Measurements from ENCODE around the gene FN3KRP.

The FN3KRP gene

DNA sequence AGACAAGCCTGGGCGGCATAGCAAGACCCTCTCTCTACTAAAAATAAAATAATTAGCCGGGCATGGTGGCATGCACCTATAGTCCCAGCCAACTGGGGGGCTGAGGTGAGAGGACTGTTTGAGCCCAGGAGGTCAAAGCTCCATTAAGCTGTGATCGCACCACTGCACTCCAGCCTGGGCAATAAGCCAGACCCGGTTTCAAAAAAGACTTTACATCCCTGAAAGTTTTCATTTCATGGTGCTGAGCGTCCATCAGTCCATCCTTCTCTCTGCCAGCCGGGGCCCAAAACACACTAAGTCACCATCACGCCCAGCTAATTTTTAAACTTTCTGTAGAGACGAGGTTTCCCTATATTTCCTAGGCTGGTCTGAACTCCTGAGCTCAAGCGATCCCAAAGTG lies 28.6 kb upstream of the FN3KRP start:
- no peak for DNase-seq

DNA sequence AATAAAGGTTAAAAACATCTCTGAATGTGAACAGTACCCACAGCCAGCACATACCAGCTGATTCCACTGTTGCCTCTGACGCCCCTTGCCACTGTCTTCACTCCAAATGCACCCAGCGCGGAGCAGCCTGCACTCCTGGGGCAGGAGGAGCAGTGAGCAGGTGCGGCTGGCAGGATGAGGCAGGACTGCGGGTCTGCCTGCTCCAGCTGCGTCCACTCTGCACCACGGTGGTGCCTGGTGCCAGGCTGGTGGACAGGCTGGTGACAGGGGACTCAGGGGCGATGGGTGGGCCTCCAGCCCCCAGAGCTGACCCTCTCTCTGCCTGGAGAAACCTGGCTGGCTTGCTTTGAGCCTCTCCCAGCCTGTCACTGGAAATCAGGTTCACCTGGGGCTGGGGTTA lies 27.4 kb upstream of the FN3KRP start:
- DNase-seq, result no peak

DNA sequence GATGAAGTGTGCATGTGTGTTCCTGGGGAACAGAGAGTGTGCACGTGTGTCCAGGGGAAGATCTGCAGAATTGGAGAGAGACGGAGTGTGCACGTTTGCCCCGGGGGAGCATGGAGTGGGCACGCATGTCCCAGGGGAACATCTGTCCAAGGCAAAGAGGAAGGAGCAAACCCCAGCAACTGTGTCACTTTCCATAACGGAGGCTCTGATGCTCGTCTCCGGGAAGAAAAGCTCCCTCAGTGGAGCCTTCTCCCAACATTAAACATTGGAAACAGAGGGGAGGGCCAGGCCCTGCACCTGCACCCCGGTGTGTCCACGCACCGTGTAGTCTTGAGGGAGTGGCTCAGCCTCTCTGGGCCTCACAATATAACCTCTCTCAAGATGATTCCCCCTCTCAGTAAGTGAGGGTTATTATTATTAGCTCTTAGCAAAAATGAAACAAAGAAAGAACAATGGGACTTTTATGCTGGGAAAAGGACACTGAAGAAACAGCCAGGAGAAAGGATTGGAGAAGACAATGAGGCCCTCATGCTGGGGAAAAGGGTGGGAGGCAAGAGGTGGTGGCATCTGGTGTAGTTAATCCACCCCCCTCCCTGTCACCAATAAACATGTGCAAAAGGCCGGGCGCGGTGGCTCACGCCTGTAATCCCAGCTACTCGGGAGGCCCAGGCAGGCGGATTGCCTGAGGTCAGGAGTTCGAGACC lies 25.6 kb upstream of the FN3KRP start:
- no peak for DNase-seq

DNA sequence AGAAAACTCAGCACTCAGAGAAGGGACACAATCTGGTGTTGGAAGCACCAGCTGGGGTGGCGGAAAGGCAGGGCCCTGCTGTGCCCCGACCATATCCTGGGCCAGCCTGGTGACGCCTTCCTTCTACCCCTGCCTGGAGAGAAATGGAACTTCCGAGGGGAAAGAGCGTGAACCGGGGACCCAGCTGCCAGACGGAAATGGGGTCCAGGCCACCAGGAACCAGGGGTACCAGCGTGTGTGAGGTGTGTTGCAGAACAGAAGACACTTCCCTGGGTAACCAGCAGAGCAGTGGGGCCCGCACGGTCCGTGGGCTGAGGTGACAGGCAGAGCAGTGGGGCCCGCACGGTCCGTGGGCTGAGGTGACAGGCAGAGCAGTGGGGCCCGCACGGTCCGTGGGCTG lies 24.8 kb upstream of the FN3KRP start:
- no peak for DNase-seq

DNA sequence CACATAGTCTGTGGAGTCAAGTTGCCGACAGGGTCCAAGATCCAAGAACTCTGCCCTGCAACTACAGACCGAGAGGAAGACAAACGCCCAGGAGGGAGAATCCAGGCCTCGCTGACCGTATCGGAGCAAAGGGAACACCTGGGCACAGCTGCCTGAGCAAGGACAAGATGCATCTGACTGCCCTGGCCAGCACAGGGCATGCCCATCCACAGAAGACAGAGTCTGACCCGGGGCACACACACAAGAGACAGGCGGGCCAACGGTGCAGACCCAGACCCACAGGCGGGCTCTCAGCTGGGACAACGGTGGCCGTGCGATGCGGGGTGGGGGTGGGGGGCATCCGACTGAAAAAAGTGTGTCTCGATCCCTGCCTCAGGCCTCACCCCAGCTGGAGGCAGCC lies 24.2 kb upstream of the FN3KRP start:
- no peak for DNase-seq

DNA sequence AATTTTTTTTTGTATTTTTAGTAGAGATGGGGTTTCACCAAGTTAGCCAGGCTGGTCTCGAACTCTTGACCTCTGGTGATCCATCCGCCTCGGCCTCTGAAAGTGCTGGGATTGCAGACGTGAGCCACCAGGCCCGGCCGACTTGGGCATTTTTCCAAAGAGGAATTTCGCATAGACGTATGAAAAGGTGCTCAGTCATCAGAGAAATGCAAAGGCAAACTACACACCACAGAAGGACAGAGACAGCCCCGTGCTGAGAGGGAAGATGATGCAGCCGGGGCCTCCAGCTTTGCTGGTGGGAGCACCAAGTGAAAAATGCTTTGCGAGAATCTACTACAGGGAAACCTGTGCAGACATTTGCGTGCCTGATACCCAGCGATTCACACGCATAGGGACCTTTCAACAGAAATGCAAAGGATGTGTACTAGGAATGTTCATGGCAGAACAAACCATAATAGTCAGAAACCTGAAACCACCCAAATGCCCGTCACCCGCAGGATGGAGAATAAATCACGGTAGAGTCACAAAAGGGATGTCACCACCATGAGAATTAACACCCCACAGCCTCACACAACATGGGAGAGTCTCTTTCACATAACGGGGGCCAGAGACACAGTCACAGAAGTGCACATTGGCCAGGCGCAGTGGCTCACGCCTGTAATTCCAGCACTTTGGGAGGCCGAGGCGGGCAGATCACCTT lies 23.2 kb upstream of the FN3KRP start:
- DNase-seq, result no peak

DNA sequence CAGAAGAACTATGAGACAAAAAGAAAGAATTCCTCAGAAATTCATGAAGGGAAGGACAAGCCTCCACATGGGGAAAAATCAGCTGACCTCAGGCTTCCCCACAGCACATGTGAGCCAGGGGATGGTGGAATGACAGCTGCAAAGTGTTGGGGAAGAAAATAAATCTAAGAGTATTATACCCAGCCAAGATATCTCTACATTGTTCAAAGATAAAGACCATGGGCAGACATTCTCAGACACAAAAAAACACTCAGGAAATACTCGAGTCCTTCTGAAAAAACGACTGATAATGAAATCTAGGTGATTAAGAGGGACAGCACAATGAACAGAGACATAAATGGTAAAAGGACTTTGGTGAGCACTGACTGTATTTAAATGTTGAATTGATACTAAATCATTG lies 21.9 kb upstream of the FN3KRP start:
- DNase-seq, result no peak

DNA sequence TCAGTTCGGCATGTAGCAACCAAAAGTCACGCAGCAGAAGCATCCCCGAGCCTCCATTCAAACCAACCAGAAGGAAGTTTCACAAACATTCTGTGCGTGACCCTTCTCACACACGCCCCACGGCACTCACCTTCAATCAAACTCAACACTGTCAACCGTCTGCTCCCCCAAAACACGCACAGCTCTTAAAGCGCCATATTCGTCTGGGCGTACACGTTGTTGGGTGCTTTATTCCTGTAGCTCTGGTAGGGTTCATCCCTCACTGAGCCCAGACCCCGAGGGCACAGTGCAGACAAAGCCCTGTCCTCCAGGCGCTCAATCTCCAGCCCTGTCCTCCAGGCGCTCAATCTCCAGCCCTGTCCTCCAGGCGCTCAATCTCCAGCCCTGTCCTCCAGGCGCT lies 20.2 kb upstream of the FN3KRP start:
- DNase-seq, result no peak

DNA sequence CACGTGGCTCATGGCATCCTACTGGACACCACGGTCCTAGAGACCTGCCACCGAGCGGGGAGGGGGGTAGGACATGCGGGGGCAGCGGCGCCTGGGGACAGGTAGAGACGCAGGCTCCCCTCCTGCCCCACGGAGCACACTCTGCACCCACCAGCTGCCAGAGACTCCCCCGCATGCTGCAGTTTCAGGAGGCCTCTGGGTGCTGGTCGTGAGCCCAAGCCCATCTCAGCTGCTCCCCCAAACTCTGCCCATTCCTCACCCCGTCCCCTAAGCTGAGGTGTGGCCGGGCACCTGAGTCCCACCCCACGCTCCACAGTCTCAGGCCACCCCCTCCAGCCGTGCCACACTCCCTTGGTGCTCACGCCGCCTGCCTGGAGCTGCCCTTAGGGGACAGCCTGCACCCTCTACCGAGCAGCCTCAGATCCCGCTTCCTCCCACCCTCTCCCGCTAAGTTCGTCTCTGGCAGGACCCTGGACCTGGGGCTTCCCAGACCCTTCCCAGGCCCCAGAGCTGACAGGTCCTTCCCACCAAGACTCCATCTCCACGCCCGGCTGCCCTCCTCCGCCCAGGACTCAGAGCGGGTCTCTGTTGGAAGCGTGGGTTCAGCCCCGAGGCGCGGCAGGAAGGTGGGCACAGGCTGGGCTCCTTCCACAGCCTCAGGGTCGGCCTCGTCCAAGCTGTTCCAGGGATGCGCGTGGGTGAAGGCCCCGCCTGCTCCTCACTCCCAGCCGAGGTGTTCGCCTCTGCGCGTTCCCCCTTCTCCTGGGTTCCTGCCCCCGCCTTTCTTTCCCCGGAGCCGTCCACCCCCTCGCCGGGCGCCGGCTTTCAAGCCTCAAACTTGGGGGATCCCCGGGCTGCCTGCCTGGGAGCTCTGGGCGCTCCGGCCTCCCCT lies 19.3 kb upstream of the FN3KRP start:
- no peak for DNase-seq

DNA sequence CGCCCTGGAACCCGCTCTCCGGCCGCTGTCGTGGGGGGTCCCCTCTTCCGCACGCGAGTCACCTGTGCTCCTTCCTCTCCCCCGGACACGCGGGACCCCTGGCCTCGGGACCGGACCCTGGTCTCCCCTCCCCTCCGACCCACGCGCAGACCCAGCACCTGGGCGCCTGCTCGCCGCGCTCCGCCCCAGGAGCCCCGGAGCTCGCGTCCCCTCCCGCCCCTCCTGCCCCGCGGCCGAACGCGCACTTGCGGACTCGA lies 18.8 kb upstream of the FN3KRP start:
- DNase-seq, result no peak

DNA sequence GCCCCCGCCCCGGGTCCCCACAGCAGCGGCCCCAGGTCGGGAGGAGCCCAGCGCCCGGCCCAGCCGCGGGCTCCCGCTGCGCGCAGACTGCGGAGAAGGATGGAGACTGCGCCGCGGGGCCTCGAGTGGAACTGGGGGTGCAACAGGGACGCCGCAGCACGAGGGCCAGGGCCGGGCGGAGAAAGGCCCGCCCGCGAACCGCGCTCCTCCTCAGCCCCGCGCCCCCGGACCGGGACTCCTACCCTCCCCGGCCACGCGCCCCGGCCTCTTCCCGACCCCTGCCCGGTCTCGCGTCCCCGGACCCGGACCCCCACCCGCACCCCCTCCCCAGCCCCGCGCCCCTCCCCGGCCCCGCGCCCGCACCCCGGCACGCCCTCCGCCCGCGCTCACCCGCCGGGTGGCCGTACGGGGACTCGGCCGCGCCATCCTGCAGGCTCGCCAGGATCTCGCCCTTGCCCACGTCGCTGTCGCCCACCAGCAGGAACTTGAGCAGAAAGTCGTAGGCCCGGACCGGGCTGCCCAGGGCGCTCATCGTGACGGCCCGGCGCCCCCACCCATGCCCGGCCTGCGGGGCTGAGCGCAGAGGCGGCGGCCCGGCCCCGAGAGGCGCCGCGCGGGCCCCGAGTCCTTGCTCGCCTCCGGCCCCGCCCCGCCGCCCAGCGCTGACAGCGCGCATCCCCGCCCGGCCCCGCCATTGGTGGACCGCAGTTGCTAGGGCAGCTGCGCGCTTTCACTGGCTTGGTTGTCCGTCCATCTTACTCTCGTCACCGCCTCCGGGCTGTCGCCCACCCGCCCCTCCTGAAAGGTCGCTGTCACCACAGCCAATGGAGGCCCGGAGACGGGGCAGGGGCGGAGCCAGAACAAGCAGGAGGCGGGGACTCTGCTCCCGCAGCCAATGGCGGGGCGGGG lies 18.2 kb upstream of the FN3KRP start, which contains the start of gene RAB40B:
Gene RAB40B, minus strand, starts transcription at position 634 of the 909 bp plus-strand sequence. Its CDS starts 102 bp downstream, at position 532.
- peak; percentile 99 for DNase-seq

DNA sequence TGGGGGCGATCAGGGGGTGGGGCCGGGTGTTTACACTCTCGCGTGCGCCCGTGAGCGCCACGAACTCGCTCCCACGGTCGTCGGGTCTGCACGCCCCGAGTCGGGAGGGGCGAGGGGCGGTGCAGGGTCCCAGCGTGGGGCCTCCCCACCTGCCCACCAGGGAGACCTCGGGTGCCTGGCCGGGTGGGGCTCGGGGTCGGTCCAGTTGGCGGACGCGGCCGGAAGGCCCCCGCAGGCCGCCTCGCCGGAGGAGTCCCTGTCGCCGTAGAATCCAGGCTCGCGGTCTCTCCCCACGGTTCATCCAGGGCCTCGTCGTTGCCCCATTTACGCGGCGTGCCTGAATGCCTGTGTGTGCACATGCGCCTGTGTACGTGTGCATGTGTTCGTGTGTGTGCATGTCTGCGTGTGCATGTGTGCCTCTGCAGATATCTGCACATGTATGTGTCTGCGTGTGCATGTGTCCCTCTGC lies 17.5 kb upstream of the FN3KRP start:
- DNase-seq, result no peak

DNA sequence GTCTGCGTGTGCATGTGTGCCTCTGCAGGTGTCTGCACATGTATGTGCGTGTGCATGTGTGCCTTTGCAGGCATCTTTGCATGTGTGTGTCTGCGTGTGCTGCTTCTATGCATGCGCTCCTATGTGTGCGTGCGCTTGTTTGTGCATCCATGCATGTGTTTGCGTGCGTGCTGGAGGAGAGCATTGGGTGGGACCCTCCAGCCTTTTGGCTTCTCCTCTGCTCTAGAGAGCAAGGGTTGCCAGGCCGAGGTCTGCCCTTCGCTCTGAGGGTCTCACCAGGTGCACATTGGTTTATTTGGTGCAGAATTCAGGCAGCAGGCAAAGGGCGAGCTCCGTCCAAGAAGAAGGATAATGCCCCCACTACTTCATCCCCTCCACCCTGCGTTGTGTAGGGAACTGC lies 17.0 kb upstream of the FN3KRP start:
- DNase-seq, result no peak

DNA sequence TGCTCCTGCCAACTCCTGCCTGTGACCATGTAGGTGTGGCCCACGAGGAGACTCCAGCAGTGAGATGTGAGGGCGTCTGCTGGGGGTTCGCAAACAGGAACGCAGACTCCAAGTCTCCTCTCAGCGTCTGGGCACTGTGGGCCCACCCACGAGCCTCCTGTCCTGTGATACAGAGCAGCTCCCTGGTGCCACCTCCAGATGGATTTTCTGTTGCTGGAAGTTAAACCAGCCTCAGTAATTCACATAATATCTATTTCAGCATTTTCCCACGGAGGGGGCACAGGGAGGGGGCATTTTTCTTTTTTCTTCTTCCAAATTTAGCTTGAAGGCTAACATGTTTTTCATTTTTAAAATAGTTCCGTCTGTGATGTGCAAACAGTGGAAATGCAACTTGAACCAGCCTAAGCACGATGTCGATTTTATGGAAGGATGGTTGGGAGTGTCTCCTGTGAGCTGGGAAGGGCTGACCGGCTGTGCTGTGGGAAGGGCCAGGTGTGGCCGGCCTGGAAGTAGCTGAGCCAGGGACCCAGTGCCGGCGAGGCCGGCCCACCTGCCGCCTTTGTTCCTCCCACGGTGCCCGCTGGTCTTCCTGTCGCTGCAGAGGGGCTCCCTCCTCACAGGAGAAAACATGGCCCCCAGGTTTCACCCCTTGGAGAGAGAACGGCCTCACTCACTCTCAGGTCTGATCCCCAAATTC lies 14.1 kb upstream of the FN3KRP start:
- DNase-seq, result no peak

DNA sequence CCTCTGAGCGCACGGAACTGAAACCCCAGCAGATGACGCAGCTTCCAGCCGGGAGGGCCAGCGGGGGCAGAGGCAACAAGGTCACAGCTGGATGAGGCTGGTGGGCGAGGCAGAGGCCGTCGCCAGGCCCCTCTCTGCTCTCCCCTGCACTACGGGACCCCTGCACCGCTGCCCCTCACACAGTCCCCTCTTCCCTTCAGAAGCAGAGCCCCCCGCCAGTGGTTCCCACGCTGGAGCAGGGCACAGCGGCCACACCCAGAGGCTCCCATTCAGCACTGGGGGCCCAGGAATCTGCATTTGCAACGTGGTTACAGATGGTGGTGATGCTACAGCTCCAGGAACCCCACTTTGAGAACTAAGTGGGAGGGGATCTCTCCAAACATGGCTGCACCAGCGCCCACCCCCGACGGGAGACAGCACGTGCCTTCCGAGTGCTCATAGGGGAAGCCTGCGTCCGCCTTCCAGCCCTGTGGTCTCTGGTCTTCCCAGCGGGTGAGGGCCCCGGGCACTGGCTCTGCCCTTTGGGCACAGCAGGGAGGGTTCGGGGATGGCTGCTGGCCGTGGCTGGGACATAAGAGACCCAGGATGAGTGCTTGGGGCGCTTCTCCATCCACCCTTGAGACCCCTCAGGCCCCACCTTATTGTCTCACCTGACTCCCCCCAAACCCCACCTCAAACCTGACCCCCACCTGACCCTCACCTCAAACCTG lies 13.3 kb upstream of the FN3KRP start:
- no peak for DNase-seq

DNA sequence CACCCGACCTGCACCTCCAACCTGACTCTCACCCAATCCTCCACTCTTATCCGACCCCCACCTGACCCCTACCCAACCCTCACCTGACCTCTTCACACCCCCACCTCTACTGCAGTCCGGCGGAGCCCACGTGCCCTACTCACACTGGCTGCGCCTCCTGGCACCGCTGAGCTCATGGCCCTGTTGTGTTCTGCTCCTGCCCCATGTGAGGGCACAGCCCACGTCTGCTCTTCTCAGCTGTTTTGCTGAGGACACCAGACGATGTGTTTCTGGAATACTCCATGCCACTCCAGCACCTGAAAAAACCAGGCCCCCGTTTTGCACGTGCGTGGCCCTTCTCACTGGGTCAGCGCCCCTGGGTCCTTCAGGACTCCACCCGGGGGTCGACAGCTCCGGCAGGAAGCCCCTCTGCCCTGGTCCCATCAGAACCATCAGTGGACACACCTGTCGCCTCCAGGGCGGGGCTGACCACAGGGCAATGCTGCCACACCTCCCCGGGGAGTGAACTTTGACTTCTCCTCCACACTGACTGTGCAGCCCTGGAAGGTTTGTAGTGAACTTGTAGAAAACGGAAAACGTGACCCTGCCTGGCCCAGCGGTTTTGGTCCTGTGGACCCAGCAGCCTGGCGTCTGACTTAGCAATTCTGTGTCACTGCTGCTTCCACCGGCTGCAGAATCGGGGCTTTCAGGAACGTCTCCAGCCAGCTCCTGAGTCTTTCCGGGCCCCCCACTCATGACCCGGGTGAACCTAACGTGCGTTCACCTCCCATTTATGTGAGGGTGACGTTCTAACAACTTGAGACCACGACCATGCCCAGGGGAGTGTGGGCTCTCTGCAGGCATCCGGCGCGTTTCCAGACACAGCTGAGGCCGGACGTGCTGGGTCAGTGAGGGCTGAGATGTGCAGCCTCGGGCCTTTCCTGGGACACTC lies 12.3 kb upstream of the FN3KRP start:
- DNase-seq, result no peak

DNA sequence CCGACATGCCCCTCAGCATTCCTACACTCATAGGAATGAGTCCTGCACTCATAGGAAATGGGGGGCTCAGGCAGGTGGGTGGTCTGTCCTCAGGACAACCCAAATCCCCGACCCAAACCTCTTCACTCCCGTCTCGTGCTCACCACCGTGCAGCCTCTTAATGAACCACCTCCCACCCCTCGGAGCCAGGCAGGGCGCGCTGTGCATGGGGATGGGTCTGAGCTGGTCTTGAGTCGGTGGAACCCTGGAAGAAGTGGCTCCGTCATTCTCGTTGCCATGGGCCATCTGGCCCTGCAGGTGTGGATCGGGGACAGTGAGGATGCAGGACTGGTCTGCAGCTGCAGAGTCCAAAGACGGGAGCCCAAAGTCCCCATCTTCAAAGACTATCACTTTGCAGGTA lies 11.6 kb upstream of the FN3KRP start:
- DNase-seq, result no peak

DNA sequence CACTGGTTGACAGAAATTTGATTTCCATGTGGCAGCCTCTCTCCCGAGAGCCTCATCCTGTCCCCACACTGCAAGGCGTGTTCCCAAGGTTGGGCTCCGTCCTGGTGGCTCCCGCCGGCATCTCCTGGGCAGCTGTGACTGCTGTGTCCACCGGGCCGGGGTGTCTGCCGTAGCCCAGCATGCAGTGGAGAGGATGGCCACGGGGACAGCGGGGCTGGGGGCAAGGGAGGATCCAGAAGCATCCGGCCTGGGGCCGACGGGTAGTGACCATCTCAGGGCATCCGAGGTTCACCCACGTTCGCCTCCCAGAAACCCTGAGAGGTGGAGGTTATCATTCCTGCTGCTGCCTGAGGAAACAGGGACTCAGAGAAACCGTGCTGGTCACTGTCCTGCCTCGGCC lies 10.8 kb upstream of the FN3KRP start:
- DNase-seq, result no peak

DNA sequence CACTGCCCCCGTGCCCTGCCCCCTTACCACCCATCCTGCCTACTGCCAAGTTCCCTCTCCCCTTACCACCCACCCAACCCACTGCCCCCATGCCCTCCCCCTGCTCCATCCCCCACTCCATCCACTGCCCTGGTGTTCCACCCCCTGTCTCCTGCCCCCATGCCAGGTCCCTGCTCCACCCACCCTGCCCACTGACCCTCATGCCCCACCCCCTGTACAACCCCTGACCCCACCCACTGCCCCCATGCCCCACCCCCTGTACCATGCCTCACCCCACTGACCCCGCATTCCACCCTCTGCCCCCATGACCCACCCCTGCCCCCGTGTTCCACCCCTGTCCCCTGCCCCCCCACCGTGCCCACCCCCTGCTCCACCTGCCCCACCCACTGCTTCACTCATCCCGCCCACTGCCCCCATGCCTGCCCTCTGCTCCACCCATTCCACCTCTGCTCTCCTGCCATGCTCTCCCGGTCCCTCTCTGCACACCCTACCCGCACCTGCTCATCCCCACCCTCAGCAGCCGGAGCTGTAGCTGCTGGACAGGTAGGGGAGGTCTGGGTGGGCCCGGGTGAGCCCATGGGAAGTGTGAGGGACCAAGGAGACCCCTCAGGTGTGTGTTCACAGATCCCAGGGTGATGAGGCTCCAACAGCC lies 7.4 kb upstream of the FN3KRP start:
- DNase-seq, result no peak

All from CD4-positive, alpha-beta T cell treated with Interferon gamma for 1 hour (primary cell).